Stimulated activated CD4-positive, alpha-beta T cell treated with anti-CD3 and anti-CD28 coated beads, Interleukin-2, amount 100 ng/mL, for 4 hours (primary cell): ENCODE measurements around the gene A4GALT.
"Not testable (repeated sequence)": the region's sequence is repeated elsewhere in the genome, so short reads cannot be mapped to it uniquely, and the experiment has no call there.

Experiments
- DNase-seq: peaks from one replicate; pipeline ENCODE4 v3.0.0-alpha.2; 2020; ENCODE audit warnings: low read depth

Gene A4GALT, protein sequence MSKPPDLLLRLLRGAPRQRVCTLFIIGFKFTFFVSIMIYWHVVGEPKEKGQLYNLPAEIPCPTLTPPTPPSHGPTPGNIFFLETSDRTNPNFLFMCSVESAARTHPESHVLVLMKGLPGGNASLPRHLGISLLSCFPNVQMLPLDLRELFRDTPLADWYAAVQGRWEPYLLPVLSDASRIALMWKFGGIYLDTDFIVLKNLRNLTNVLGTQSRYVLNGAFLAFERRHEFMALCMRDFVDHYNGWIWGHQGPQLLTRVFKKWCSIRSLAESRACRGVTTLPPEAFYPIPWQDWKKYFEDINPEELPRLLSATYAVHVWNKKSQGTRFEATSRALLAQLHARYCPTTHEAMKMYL

GRCh38 chr22:42720263-42721044, at the start of gene A4GALT:
Gene A4GALT, minus strand, starts transcription at chr22:42720870. Its CDS starts 26,919 bp downstream, at chr22:42693951.
- DNase-seq = no peak

DNA sequence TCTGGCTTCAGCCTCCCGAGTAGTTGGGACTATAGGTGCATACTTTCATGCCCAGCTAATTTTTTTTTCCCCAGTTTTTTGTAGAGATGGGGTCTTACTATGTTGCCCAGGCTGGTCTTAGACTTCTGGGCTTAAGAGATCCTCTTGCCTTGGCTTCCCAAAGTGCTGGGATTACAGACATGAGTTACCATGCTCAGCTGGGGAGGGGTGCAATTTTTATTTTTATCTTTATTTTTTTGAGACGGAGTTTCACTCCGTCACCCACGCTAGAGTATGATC, 49.7 kb upstream of the A4GALT start:
- DNase-seq = no peak

GRCh38 chr22:42769574-42770447, 49.1 kb upstream of the A4GALT start:
- no peak for DNase-seq

GRCh38 chr22:42769238-42769573, 48.5 kb upstream of the A4GALT start:
- DNase-seq = no peak

GRCh38 chr22:42768385-42769035, 47.8 kb upstream of the A4GALT start:
- no peak for DNase-seq

DNA sequence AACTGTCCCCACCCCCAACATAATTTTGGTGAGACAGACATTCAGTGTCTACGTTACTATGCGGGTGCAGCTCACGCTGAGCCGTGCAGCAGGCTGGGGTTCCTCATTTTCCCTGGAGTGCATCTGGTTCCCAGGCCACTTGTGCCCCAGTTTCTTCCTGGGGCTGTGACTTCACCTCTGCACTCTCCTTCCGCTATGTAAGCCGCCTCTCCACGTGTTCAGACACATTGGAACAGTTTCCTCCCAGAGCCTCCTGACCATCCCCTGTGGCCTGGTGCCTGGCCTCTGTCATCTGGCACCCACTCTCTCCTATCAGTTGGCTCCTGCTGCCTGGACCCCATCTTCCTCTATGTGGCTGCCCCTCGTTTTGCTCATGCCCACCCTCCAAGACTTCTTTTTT, 46.2 kb upstream of the A4GALT start:
- no peak for DNase-seq

DNA sequence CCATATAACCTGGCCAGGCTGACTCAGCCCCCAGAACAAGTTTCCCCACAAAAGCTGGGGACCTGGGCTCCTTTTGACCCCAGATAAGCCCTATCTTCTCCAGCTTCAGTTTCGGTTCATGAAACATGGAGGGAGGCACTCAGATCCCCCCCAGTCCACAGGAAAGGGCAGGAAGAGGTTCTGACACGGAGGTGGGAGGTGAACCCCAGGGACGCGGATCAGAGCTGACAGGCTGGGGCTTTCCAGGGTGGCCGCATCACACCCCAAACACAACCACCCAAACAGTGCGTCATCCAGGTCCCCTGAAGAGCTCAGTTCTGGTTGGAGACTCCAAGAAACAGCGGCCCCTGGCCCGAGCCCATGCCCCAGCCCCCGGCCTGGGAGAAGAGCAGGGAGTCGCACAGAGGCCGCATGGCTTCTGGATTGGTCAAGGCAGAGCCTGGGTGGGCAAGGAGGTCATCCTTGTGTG, 44.3 kb upstream of the A4GALT start:
- DNase-seq = no peak

DNA sequence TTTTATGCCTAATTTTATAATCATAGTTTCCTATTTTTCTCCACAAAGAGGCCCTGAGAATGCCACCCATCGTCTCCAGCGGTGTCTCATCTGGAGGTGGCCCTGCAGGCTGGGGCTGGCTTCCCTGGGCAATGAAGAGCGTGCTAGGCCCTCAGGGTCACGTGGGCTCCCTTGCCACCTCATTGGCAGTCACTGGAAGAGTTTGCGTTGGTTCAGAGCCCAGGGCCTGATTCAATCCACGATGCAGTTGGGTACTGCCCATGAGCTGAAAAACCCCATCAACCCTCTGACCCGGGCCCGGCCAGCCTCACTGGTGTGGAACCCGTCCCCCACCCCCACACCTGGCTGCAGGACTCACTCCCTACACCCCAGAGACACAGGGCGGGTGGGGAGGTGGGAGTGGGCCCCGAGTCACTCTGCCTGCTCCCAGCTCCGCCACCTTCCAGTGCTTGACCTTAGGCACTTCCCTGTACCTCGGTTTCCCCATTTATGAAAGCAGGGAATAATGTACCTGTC, 43.4 kb upstream of the A4GALT start:
- DNase-seq = no peak

GRCh38 chr22:42760806-42761565, 40.3 kb upstream of the A4GALT start:
- no peak for DNase-seq

GRCh38 chr22:42758931-42759629, 38.4 kb upstream of the A4GALT start:
- DNase-seq = no peak

- DNase-seq = not testable (repeated sequence)
Measured at GRCh38 chr22:42755553-42755952, 34.9 kb upstream of the A4GALT start.

DNA sequence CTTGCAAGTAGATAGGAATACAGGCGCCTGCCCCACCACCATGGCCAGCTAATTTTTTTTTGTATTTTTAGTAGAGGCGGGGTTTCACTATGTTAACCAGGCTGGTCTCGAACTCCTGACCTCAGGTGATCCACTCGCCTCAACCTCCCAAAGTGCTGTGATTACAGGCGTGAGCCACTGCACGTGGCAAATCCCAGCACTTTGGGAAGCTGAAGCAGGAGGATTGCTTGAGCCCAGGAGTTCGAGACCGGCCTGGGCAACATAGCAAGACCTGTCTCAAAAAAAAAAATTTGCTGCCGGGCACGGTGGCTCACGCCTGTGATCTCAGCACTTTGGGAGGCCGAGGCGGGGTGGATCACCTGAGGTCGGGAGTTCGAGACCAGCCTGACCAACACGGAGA, 34.5 kb upstream of the A4GALT start:
- DNase-seq = not testable (repeated sequence)

GRCh38 chr22:42754658-42755057, 34.0 kb upstream of the A4GALT start:
- no peak for DNase-seq

DNA sequence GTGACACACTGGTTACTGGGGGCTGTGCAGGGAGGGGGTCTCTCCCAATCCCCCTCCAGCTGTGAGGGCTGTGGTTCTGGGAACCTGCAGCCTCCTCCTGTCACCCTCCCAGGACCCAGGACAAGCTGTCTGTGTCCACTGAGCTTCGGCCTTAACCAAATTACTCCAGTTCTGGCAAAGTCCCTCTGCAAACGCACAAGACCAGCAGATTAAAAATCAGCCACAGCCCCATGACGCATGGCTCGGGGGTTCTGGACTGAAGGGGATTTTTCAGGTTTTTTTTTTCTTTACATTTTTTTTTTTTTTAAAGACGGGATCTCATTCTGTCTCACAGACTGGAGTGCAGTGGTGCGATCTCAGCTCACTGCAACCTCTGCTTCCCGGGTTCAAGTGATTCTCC, 32.2 kb upstream of the A4GALT start:
- DNase-seq = no peak

DNA sequence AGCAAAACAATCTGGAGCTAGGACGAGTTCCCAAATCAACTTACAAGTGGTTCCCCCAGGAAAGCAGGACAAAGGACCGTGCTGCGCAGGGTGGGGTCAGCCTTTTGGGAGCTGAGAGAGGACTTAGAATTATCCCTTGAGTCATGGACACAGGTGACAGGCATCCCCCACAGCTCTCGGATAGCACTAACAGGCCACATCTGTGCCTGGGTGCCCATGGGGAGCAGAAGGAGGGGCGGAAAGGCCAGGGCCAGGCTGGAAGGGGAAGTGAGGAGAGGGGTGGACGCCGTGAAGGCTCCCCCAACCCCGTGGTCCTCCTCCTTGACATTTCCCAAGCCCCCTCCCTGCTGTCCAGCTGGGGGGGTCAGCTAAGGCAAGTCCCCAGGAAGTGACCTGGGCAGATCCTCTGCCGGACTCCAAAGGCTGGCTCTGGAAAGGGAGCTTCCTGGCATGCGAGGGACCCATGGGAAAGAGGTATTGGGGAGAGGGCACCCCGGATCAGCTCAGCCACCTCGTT, 31.6 kb upstream of the A4GALT start:
- no peak for DNase-seq

DNA sequence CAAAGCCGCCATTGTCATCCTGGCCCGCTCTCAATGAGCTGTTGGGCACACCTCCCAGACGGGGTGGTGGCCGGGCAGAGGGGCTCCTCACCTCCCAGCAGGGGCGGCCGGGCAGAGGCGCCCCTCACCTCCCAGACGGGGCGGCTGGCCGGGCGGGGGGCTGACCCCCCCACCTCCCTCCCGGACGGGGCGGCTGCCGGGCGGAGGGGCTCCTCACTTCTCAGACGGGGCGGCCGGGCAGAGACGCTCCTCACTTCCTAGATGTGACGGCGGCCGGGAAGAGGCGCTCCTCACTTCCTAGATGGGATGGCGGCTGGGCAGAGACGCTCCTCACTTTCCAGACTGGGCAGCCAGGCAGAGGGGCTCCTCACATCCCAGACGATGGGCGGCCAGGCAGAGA, 29.8 kb upstream of the A4GALT start:
- DNase-seq = not testable (repeated sequence)

- no peak for DNase-seq
Measured at GRCh38 chr22:42747701-42748513, 27.2 kb upstream of the A4GALT start.

- DNase-seq = no peak
Measured at GRCh38 chr22:42745118-42745517, 24.4 kb upstream of the A4GALT start.

GRCh38 chr22:42743501-42743991, 22.9 kb upstream of the A4GALT start:
- no peak for DNase-seq
